NCI-H2107 treated with DMSO at 0.1 percent for 48 hours (cell line): ENCODE results near the gene CCDC85A.

ENCODE experiments used
- DNase-seq: peaks from one replicate; lab custom pipeline; 2025; ENCODE audit not compliant: unreplicated experiment; lab: John Stamatoyannopoulos, UW

Gene CCDC85A

GRCh38 chr2:56234241-56234640 is 50.5 kb downstream of the CCDC85A start:
- no peak for DNase-seq

DNA sequence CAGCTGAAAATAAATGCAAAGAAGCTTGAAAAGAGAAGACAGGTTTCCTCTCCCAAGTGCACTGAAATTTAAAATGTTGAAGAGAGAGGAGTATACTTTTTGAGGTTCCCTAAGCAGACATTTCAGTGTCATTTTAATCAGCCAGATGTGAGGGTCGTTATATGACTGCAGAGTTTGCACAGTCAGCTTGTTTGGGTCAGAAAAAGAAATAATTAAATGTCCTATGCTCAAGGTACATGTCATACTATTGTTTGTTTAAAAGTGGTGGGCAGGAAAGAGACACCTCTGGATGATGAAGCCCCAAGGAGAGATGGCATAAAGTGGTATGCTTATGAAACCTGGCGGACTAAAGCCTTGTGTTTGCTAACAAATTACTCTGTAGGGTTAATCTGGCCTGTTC is 55.2 kb downstream of the CCDC85A start:
- DNase-seq, result no peak

DNA sequence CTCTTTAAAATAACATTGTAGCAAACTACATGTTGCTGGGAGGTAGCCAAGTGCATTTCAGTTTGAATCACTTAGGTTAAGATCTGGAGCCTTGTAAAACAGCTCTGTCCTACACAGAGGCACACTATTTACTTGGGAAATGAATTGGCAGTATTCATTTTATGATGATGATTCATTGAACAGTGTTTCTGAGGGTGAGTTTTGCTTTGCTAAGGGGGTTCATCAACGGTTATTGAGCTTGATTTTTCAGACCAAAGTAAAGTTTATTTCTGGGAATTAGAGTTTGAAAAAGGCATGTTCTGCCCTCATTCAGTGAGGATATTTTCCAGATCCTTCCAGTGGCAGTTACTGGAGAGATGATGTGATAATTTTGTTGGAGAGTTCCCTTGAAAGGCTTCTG is 55.6 kb downstream of the CCDC85A start:
- DNase-seq, result no peak

DNA sequence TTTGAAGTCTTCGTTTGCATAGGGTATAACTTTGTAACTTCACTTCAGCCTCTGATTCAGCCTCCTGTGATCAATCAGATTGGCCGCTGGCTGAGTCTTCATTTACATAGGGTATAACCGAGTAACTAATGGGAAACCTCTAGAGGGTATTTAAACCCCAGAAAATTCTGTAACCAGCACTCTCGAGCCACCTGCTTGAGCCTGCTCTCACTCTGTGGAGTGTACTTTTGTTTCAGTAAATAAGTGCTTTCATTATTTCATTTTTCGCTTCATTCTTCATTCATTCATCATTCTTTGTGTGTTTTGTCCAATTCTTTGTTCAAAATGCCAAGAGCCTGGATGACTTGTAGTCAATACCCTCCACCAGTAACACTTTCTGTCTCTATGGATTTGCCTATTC is 56.4 kb downstream of the CCDC85A start:
- no peak for DNase-seq

DNA sequence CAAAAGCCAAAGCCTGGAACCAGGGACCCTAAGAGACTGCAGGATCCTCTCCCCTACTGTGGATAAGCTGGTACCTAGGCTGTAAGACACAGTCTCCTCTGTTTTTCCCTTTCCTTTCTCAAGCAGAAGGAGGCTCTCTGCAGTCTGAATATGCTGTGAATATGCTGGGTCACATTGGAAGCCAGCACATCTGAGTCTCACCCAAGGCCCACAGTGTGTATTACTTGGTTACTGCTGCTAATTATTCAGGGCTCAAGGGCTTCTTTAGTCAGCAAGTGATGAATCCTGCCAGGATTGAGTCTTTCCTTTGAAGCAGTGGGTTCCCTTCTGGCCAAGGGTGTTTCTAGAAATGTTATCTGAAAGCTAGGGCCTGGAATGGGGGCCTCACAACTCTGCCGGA is 60.7 kb downstream of the CCDC85A start:
- DNase-seq, result no peak

DNA sequence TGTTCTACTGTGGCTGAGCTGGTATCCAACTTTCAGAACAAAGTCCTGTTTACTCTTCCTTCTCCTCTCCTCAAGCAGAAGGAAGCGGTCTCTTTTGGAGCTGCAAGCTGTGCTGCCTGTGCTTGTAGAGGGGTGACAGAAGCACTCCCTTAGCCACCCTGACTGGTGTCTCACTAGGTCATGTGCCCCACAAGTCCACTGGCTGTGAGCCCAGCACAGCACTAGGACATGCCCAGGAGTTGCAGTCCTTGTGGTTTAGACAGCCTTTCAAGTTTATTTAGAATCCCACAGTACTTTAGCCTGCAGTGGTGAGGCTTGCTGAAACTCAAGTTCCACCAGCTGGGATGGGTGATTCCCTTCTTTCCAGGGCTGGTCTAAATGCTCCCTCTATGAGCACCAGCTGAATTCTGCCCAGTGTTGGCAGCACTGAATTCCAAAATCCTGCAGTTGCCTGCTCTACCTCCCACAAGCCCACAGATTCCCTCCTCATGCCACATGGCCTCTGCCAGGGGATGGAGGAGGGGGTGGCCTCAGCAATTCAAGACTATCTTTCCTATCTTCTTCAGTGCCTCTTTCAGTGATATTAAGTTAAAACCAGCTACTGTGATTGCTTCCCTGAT is 61.2 kb downstream of the CCDC85A start:
- no peak for DNase-seq

- no peak for DNase-seq
Observed at GRCh38 chr2:56248965-56249742, 65.4 kb downstream of the CCDC85A start.

DNA sequence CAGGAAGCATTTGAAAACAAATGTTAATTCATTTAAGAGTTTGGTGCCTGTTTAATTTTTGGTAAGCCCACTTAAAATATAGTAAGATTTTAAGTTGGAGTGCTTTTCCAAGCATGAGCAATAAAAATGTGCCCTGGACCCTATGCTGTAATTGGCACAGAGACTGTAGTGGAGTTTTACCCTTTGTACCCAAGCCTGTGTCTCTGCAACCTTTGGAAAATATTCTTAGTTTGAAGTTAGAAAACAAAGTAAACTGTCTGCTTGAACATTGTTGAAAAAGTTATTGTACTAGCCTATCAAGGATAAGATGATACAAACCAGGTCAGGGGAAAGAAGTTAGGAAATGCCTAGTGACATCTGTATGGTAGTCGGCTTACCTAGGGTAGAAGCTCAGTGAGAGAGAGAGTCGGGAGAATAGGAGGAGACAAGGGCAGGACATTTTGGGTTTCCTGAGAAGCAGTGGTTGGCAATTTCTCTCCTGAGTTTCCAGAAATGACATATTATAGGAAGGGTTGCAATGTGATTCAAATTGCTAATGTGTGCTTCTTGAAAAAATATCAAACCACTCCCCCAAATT is 66.5 kb downstream of the CCDC85A start:
- DNase-seq, result no peak

DNA sequence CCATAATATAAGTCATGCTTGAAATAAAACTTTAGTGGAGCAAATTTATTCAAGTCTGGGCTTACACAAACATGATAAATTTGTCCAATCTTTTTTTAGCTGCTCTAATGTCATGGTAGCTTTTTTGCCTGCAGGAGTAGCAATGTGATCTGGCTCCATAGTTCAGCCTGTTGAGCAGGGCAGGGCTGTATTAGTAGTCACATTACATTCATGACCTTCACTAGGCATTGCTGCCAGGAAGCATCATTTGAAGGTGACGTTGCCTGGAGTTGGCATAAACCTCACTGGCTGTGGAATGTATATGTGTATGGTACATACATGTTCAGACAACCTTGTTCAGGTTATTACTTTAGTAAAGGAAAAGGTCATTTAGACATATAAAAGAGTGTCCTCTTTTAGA is 76.6 kb downstream of the CCDC85A start:
- DNase-seq, result no peak

DNA sequence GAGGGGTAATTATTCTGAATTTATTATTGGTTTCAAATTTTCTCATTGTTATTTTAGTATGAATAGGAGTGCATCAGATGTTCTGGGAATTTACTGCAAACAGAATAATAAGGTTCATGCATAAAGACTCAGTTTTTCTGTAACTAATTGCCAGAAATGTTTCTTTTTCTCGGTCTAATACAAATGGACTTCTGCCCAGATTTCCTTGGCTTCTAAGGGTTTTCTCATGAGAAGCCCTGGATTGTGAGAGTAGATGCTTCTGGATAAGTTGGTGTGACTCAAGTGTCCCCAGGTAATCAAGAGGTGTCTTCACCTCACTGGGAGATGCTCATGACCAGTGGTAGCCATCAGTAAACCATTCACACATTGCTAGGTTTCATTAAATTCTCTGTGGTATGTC is 78.5 kb downstream of the CCDC85A start:
- no peak for DNase-seq

- no peak for DNase-seq
Observed at GRCh38 chr2:56263876-56264275, 80.1 kb downstream of the CCDC85A start.

GRCh38 chr2:56266761-56267414 is 83.1 kb downstream of the CCDC85A start:
- DNase-seq, result no peak

DNA sequence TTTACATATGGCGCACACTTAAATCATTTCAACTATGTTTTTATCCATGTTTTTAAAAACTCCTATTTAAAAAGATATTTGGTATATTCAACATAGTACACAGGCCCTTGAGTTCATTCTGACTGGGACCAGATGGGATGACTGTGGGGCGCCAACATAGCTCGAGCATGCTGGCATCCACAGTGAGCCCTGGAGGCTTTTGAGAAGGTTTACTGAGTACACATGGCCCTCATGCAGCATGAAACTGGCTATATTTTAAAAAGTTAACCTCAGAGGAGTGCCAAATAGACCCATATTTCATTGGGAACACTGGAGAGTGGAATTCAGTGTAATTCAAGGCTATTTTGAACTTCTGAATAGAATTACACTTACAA is 83.6 kb downstream of the CCDC85A start:
- no peak for DNase-seq

DNA sequence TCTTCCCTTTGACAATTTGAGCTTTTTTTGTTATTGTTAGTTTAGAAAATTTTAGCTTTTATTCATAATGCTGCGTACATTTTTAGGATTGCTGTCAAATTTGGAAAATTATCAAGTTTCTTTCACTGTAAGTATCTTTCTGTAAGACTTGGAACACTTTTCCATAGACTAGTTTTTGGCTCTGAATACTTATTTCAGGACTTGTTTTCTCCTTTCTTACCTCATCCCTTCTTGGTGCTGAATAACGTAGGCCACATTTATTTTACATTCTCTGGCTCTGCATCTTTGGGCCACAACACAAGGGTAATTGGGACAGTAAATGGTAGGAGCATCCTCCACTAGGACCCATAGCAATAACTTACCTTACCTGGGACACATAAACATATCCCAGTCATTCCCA is 85.1 kb downstream of the CCDC85A start:
- no peak for DNase-seq

DNA sequence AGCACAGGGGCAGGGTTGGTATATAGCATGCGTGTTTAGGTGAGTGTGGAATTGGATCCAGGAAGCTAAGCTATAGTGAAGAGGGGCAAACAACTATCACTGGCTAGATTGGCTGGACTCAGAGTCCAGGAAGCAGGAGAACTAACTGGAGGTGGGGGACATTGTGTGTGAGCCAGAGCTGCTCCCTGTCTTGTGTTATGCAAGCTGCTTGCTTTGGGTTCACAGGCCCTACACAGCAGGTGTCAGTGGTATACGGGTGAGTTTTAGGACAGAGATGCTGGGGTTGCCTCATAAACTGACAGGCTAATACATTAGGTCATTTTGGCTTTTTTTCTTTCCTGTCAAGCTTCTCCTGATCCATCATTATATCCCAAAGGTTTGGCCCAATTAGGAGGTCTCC is 87.5 kb downstream of the CCDC85A start:
- DNase-seq, result no peak

GRCh38 chr2:56285224-56285623 is 101.4 kb downstream of the CCDC85A start:
- no peak for DNase-seq

GRCh38 chr2:56286936-56287335 is 103.1 kb downstream of the CCDC85A start:
- no peak for DNase-seq

DNA sequence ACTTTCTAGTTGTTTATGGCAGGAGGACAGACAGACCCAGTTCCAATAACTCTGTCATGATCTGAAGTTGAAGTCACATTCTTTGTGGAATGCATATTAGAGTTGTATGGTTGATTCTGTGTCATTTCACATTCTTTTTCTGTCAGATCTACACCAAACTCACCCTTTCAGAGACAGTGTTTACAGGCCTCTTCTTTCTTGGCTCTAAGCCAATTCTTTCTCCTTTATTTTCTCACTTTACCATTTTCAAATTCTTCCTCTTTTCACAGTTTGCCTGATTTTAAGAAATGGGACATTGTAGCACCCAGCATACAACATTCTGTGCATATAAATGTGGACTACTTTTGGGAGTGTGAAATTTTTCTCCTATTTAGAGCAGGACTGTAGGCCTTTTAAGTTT is 103.7 kb downstream of the CCDC85A start:
- no peak for DNase-seq

- no peak for DNase-seq
Observed at GRCh38 chr2:56287974-56288373, 104.2 kb downstream of the CCDC85A start.

DNA sequence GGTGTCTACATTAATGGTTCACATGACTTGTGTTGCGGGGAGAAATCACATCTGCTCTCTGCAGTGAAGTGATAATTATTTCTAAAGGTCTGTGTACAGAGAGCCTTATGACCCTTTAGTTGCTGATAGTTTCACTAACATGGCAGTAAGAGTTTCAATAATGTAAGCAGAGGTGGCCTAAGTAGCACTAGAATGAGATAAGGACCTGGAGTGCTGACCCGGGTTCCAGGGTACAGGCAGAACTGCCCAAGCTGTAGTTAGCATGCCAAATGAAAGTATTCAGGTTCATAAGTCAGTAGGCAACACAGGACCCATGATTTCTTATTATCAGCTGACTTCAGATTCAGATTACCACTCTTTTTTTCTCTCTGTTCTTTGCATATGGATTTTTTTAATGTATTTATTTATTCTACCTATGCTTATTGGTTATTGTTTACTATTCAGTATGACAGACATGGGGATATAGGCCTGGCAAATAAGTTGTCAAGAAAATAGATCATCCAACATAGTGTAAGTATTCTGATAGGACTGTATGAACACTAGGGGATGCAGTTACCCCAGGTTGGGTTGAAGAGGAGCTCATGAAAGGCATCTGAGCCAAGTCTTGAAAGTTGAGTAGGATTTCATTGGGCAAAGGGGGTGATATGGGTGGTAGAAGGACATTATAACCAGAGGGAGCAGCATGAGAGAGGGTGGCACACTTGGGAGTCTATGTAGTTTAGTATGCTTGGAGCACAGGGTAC is 105.2 kb downstream of the CCDC85A start:
- no peak for DNase-seq

- DNase-seq, result no peak
Observed at GRCh38 chr2:56291711-56292110, 107.9 kb downstream of the CCDC85A start.
